Measurements from ENCODE around the gene ALG12.

- TF ChIP-seq CTCF (IDR thresholded peaks at IDR 0.05) = no peak
- TF ChIP-seq POLR2A (IDR thresholded peaks at IDR 0.05) = no peak
Observed at GRCh38 chr22:49953680-49954344, 35.6 kb upstream of the ALG12 start.
